ENCODE measurements around the gene TOPBP1. TPM values are rescaled to one million over a fixed set of nuclear protein-coding genes. Genes with fewer than 3 reads are reported as not detected.

Gene TOPBP1
- total and polyA plus RNA-seq, 9 of the 15 experiments (the other 6 are each of a cell fraction or from before 2014, with no cell fraction given): 16.6 to 77.6 (median 58.2) TPM

GRCh38 chr3:133591271-133591742 is 70.4 kb downstream of the TOPBP1 start:
- H3K9me3 ChIP-seq (replicated peaks; ENCODE audit: control insufficient read depth, insufficient read depth, low read depth, low read length): no peaks in the 10 kb centered on the region; the same call in 1 of the 2 replicates
- H3K9me1 ChIP-seq (ENCODE audit: control insufficient read depth, insufficient read depth, low read length): no peaks in the 10 kb centered on the region
- no peaks in the 10 kb centered on the region; a peak in 2 of 5 replicates for H3K4me1 ChIP-seq (replicated peaks in 1 of 2; ENCODE audit: control insufficient read depth in 2 of 2, insufficient read depth in 2 of 2, low read length in 2 of 2)
- TF ChIP-seq MTA2 (IDR thresholded peaks at IDR 0.05; ENCODE audit: low read depth): no peak
- TF ChIP-seq ZNF121 (CRISPR knock-in tag; conservative IDR thresholded peaks at IDR 0.05): peak; percentile 64
- no peak for TF ChIP-seq ZNF282 (CRISPR knock-in tag; IDR thresholded peaks at IDR 0.05)
- TF ChIP-seq ZNF316 (IDR thresholded peaks at IDR 0.05): 0 out of 2 replicates have a peak, but pooled peaks have one; percentile 2
- TF ChIP-seq CBX2 (IDR thresholded peaks at IDR 0.05; ENCODE audit: insufficient read depth, low read length, poor library complexity, severe bottlenecking): no peak
- TF ChIP-seq HEY1 (CRISPR knock-in tag; IDR thresholded peaks at IDR 0.05; ENCODE audit: borderline replicate concordance): no peak
- TF ChIP-seq NR2C2 (CRISPR knock-in tag; IDR thresholded peaks at IDR 0.05): no peak
- no peak for TF ChIP-seq NR2C2 (tag; IDR thresholded peaks at IDR 0.05)
- no peak for TF ChIP-seq ZNF263 (CRISPR knock-in tag; IDR thresholded peaks at IDR 0.05; ENCODE audit: borderline replicate concordance)
- TF ChIP-seq ARID1B (IDR thresholded peaks at IDR 0.05): no peak
- TF ChIP-seq CREBBP (IDR thresholded peaks at IDR 0.05; ENCODE audit: low read depth, low read length): no peak
- no peaks in the 10 kb centered on the region for H3K27me3 ChIP-seq (ENCODE audit: control insufficient read depth in 2 of 2, insufficient read depth in 2 of 2, low read length in 2 of 2)
- ChIA-PET CTCF (ENCODE audit: low intra/inter-chr PET ratio) (no interaction called here), POLR2A (interaction anchor here (0.6 kb wide), 1 partner anchor 224 kb away, joined by 3 read pairs; no protein-coding TSS in a partner anchor)
- DNase-seq (ENCODE audit: extremely low read depth in 1 of 4, low spot score in 3 of 4) (no peak), FAIRE-seq (no peak), ATAC-seq (no peak)
- no peak overlapping the region for H3K27ac ChIP-seq (ENCODE audit: extremely low read depth, low read depth, low read length)
- H3K36me3 ChIP-seq (ENCODE audit: control insufficient read depth, insufficient read depth, low read length): peaks cover 32% of the 10 kb centered on the region; the same call in 2 of the 3 replicates
- no peaks in the 10 kb centered on the region for H4K20me1 ChIP-seq (replicated peaks; ENCODE audit: control insufficient read depth, insufficient read depth, low read length)
- H3K4me3 ChIP-seq: no peak overlapping the region
- in situ Hi-C loops (cut with MboI): no loop called here
- no peak overlapping the region for H3K4me2 ChIP-seq (ENCODE audit: insufficient read depth, low read length)
- intact Hi-C loops (cut with micrococcal nuclease): no loop called here
- no TSS peak for BruUV-seq (replicated peaks)
- WGBS (ENCODE audit: insufficient coverage, low coverage, missing lambda C conversion rate): 67% methylated on average over 1 of the region's 3 CpGs
- no peak overlapping the region for H3K9ac ChIP-seq (ENCODE audit: insufficient read depth in 1 of 2, low read depth in 2 of 2, low read length in 2 of 2)
- no peaks in the 10 kb centered on the region for H3K79me2 ChIP-seq (ENCODE audit: control insufficient read depth, insufficient read depth, low read length)
- no peak overlapping the region for H2AFZ ChIP-seq (ENCODE audit: low read depth, low read length)
